Type B pancreatic cell (in vitro differentiated cells): Measurements from ENCODE around the gene ZNF195. TPM values are rescaled to one million over a fixed set of nuclear protein-coding genes. Genes with fewer than 3 reads are reported as not detected.

ENCODE experiments used
- DNase-seq: peaks from one replicate; pipeline ENCODE4 v3.0.0; 2021; ENCODE audit warnings: mixed read lengths; ENCODE audit not compliant: unreplicated experiment; ENCODE audit errors: extremely low spot score
- H3K27ac Mint-ChIP-seq: 2 replicates; pipeline ENCODE4 v1.8.0; 2021; ENCODE audit warnings: mild to moderate bottlenecking, mixed read lengths
- H3K27me3 Mint-ChIP-seq: 2 replicates; pipeline ENCODE4 v1.8.0; 2021; ENCODE audit warnings: mixed read lengths
- H3K36me3 Mint-ChIP-seq: 2 replicates; pipeline ENCODE4 v1.8.0; 2021; ENCODE audit warnings: mixed read lengths
- H3K4me1 Mint-ChIP-seq: one replicate; pipeline ENCODE4 v1.8.0; 2021; ENCODE audit warnings: mixed read lengths; ENCODE audit not compliant: unreplicated experiment
- H3K4me3 Mint-ChIP-seq: 2 replicates; pipeline ENCODE4 v1.8.0; 2021; ENCODE audit warnings: mild to moderate bottlenecking, mixed read lengths
- H3K9me3 Mint-ChIP-seq: 2 replicates; pipeline ENCODE4 v1.8.0; 2021; ENCODE audit warnings: mixed read lengths
- CTCF ChIP-seq: fragments of 200-600 bp; sonication (generic); conservative IDR thresholded peaks from 2 replicates; pipeline ENCODE4 v1.5.0; 2021; ENCODE audit warnings: antibody characterized with exemption, mild to moderate bottlenecking
- total RNA-seq: library from RNA; stranded (reverse); gene quantifications from 2 replicates; pipeline ENCODE4 v1.2.1, GENCODE V29; 2021; ENCODE audit warnings: low replicate concordance

The ZNF195 gene
- total RNA-seq, 1 donor from 2014 or later = 53.4 TPM

GRCh38 chr11:3353066-3353465 is 25.9 kb downstream of the ZNF195 start:
- Mint-ChIP-seq H3K4me1 (no peaks in the 10 kb centered on the region), H3K27me3 (no peaks in the 10 kb centered on the region), H3K27ac (no peak overlapping the region), H3K36me3 (peaks cover 21% of the 10 kb centered on the region), H3K9me3 (peaks cover 13% of the 10 kb centered on the region), H3K4me3 (no peak overlapping the region)
- TF ChIP-seq CTCF = no peak
- no peak for DNase-seq

- peaks cover 11% of the 10 kb centered on the region for H3K9me3 Mint-ChIP-seq
- no peaks in the 10 kb centered on the region for H3K4me1 Mint-ChIP-seq
- no peak for TF ChIP-seq CTCF
- no peak for DNase-seq
- no peak overlapping the region for H3K27ac Mint-ChIP-seq
- peaks cover 13% of the 10 kb centered on the region for H3K36me3 Mint-ChIP-seq
- H3K4me3 Mint-ChIP-seq = no peak overlapping the region
- H3K27me3 Mint-ChIP-seq = peaks cover 12% of the 10 kb centered on the region
Measured at GRCh38 chr11:3347127-3347526, 31.8 kb downstream of the ZNF195 start.

GRCh38 chr11:3346587-3346986 is 32.4 kb downstream of the ZNF195 start:
- peaks cover 11% of the 10 kb centered on the region for H3K9me3 Mint-ChIP-seq

GRCh38 chr11:3345736-3346135 is 33.2 kb downstream of the ZNF195 start:
- DNase-seq = no peak
- no peak overlapping the region for H3K4me3 Mint-ChIP-seq
- TF ChIP-seq CTCF = no peak
- peaks cover 22% of the 10 kb centered on the region for H3K27me3 Mint-ChIP-seq
- peaks cover 11% of the 10 kb centered on the region for H3K9me3 Mint-ChIP-seq
- peaks cover 13% of the 10 kb centered on the region for H3K36me3 Mint-ChIP-seq
- no peak overlapping the region for H3K27ac Mint-ChIP-seq
- no peaks in the 10 kb centered on the region for H3K4me1 Mint-ChIP-seq

More at GRCh38 chr11:3346587-3346986, 32.4 kb downstream of the ZNF195 start:
- no peak overlapping the region for H3K4me3 Mint-ChIP-seq
- H3K4me1 Mint-ChIP-seq = no peaks in the 10 kb centered on the region
- peaks cover 13% of the 10 kb centered on the region for H3K36me3 Mint-ChIP-seq
- no peak overlapping the region for H3K27ac Mint-ChIP-seq
- peaks cover 15% of the 10 kb centered on the region for H3K27me3 Mint-ChIP-seq
- no peak for TF ChIP-seq CTCF
- DNase-seq = no peak

- Mint-ChIP-seq H3K4me3 (no peak overlapping the region), H3K27ac (no peak overlapping the region)
Measured at GRCh38 chr11:3344327-3345174, 34.4 kb downstream of the ZNF195 start.

More at GRCh38 chr11:3344327-3345174, 34.4 kb downstream of the ZNF195 start:
- H3K9me3 Mint-ChIP-seq = peaks cover 11% of the 10 kb centered on the region
- no peaks in the 10 kb centered on the region for H3K4me1 Mint-ChIP-seq
- H3K36me3 Mint-ChIP-seq = peaks cover 13% of the 10 kb centered on the region
- DNase-seq = no peak
- TF ChIP-seq CTCF = no peak
- H3K27me3 Mint-ChIP-seq = peaks cover 32% of the 10 kb centered on the region
